ENCODE measurements around the gene MLLT6.
A peak's percentile ranks its signal among the peaks of the same experiment; 100 is the strongest.

The MLLT6 gene

GRCh38 chr17:38674749-38675615 is 30.1 kb upstream of the MLLT6 start, which contains the start of gene EPOP:
Gene EPOP (minus strand): TSS chr17:38674957. CDS start chr17:38674495, 462 bp downstream.
- DNase-seq (ENCODE audit: low read depth in 2 of 2) = peak; percentile 84 to 91

- DNase-seq (ENCODE audit: low read depth in 2 of 2) = peak; percentile 67
Measured at GRCh38 chr17:38676706-38677504, 28.2 kb upstream of the MLLT6 start.

- no peak for DNase-seq (ENCODE audit: low read depth in 2 of 2)
Measured at GRCh38 chr17:38677819-38678218, 27.3 kb upstream of the MLLT6 start.

GRCh38 chr17:38681096-38681495 is 24.0 kb upstream of the MLLT6 start:
- no peak for DNase-seq (ENCODE audit: low read depth in 2 of 2)

GRCh38 chr17:38685491-38685890 is 19.6 kb upstream of the MLLT6 start:
- no peak for DNase-seq (ENCODE audit: low read depth in 2 of 2)

- DNase-seq (ENCODE audit: low read depth in 2 of 2) = no peak
Measured at GRCh38 chr17:38687286-38687685, 17.8 kb upstream of the MLLT6 start.

GRCh38 chr17:38690386-38690785 is 14.7 kb upstream of the MLLT6 start:
- DNase-seq (ENCODE audit: low read depth in 2 of 2) = no peak

GRCh38 chr17:38691154-38691553 is 13.9 kb upstream of the MLLT6 start:
- no peak for DNase-seq (ENCODE audit: low read depth in 2 of 2)

- no peak for DNase-seq (ENCODE audit: low read depth in 2 of 2)
Measured at GRCh38 chr17:38693700-38694329, 11.3 kb upstream of the MLLT6 start.

GRCh38 chr17:38697061-38697820 is 7.8 kb upstream of the MLLT6 start:
- DNase-seq (ENCODE audit: low read depth in 2 of 2) = no peak

GRCh38 chr17:38698760-38699159 is 6.3 kb upstream of the MLLT6 start:
- no peak for DNase-seq (ENCODE audit: low read depth in 2 of 2)

GRCh38 chr17:38701504-38702165 is 3.4 kb upstream of the MLLT6 start:
- peak; percentile 68 to 86 for DNase-seq (ENCODE audit: low read depth in 2 of 2)

GRCh38 chr17:38702166-38702915 is 2.7 kb upstream of the MLLT6 start:
- peak; percentile 75 to 81 for DNase-seq (ENCODE audit: low read depth in 2 of 2)

GRCh38 chr17:38702916-38703741 is 1.9 kb upstream of the MLLT6 start:
- no peak for DNase-seq (ENCODE audit: low read depth in 2 of 2)

GRCh38 chr17:38703742-38704605 is 1.1 kb upstream of the MLLT6 start:
- peak; percentile 83 to 87 for DNase-seq (ENCODE audit: low read depth in 2 of 2)

GRCh38 chr17:38705523-38705802 is 390 bp downstream of the MLLT6 start:
- DNase-seq (ENCODE audit: low read depth in 2 of 2) = no peak

GRCh38 chr17:38705803-38706504 is 881 bp downstream of the MLLT6 start:
- DNase-seq (ENCODE audit: low read depth in 2 of 2) = peak in 1 of 2 donors; percentile 52
